ENCODE measurements around the gene NPIPB2.

DNA sequence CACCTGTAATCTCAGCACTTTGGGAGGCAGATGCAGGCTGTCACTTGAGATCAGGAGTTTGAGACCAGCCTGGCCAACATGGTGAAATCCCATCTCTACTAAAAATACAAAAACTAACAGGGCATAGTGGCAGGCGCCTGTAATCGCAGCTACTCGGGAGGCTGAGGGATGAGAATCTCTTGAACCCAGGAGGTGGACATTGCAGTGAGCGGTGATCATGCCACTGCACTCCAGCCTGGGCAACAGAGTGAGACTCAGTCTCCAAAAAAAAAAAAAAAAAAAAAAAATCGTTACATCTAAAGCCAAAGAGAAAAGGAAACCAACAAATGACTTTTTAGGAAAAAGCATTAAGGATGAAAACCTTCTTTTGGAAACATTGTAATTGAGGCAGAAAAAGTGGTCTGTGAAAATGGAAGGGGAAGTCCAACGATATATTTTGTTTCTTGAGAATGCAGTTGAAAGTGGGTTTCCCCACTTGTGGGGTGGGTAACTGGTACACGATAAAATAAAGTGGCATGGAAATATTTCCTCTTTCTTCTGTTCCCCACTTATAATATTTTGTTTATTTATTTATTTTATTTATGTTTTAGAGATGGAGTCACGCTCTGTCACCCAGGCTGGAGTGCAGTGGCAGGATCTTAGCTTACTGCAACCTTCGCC lies 37.3 kb upstream of the NPIPB2 start:
- no peak for TF ChIP-seq SP1 (IDR thresholded peaks at IDR 0.05)
- TF ChIP-seq TARDBP (IDR thresholded peaks at IDR 0.05), result no peak
- TF ChIP-seq L3MBTL2 (conservative IDR thresholded peaks at IDR 0.05), result no peak
- TF ChIP-seq FOXM1 (IDR thresholded peaks at IDR 0.05; ENCODE audit: borderline replicate concordance), result no peak
- no peak for TF ChIP-seq ELF4 (IDR thresholded peaks at IDR 0.05)
- TF ChIP-seq LEF1 (IDR thresholded peaks at IDR 0.05; ENCODE audit: borderline replicate concordance), result no peak
- TF ChIP-seq BHLHE40 (IDR thresholded peaks at IDR 0.05; ENCODE audit: borderline replicate concordance), result no peak
- no peak for TF ChIP-seq CTBP1 (IDR thresholded peaks at IDR 0.05; ENCODE audit: borderline replicate concordance)
- no peak for TF ChIP-seq SUZ12 (IDR thresholded peaks at IDR 0.05)
- TF ChIP-seq ARNT (IDR thresholded peaks at IDR 0.05), result no peak
- no peak for TF ChIP-seq ZNF384 (IDR thresholded peaks at IDR 0.05)
- no peak for TF ChIP-seq HDGF (IDR thresholded peaks at IDR 0.05; ENCODE audit: borderline replicate concordance)
- TF ChIP-seq FOXA1 (IDR thresholded peaks at IDR 0.05), result no peak
- no peak for TF ChIP-seq NFRKB (IDR thresholded peaks at IDR 0.05)
